H1 (cell line): ENCODE data around the gene CYLD. TPM values are rescaled to one million over a fixed set of nuclear protein-coding genes. Genes with fewer than 3 reads are reported as not detected.

Experiments
- CEBPB ChIP-seq: IDR thresholded peaks from 2 replicates; pipeline ENCODE4 v1.6.1; 2012; ENCODE audit warnings: low read depth, low read length
- CTCF ChIP-seq, 3 experiments: IDR thresholded peaks; 1 replicate in 2 of 3; 2 replicates in 1 of 3; pipeline versions ENCODE4 v1.5.1 to v1.6.1; 2011; ENCODE audit warnings: low read length in 3 of 3, mild to moderate bottlenecking in 3 of 3, inconsistent platforms in 2 of 3, low read depth in 1 of 3, moderate library complexity in 1 of 3; ENCODE audit not compliant: insufficient read depth in 1 of 3; ENCODE audit errors: control extremely low read depth in 1 of 3
- GABPA ChIP-seq: IDR thresholded peaks from 2 replicates; pipeline ENCODE4 v1.6.1; 2011; ENCODE audit warnings: mild to moderate bottlenecking, low read length, moderate library complexity, borderline replicate concordance; ENCODE audit not compliant: insufficient read depth
- POLR2AphosphoS5 ChIP-seq: IDR thresholded peaks from 2 replicates; pipeline ENCODE4 v1.6.1; 2011; ENCODE audit warnings: low read depth, low read length
- SIX5 ChIP-seq: IDR thresholded peaks from 2 replicates; pipeline ENCODE4 v1.6.1; 2011; ENCODE audit warnings: mild to moderate bottlenecking, low read depth, low read length
- TEAD4 ChIP-seq: IDR thresholded peaks from 2 replicates; pipeline ENCODE4 v1.6.1; 2012; ENCODE audit warnings: low read depth, low read length, inconsistent platforms, mixed read lengths
- YY1 ChIP-seq: IDR thresholded peaks from 2 replicates; pipeline ENCODE4 v1.6.1; 2011; ENCODE audit warnings: low read depth, mild to moderate bottlenecking, low read length
- polyA plus RNA-seq, 7 experiments: library from polyadenylated mRNA; depleted of rRNA in 3 of 7; stranded (reverse) in 5 of 7; unstranded in 2 of 7; fragments of >200 nt in 5 of 7; fragments of 200-250 nt in 2 of 7; gene quantifications; 1 replicate in 5 of 7; 2 replicates in 1 of 7; 4 replicates in 1 of 7; pipeline versions ENCODE4 v1.2.1 to v1.2.3, GENCODE V29; 2011 to 2013; ENCODE audit warnings: missing spikeins in 2 of 7, mixed read lengths in 2 of 7
- total RNA-seq: library from RNA; stranded (reverse); fragmentation: NEBNext Ultra II Directional; extraction: Animal tissue kit (Norgen Biotek cat#: 25700); gene quantifications from 2 replicates; pipeline ENCODE4 v1.2.1, GENCODE V29; 2021

CYLD gene
- total and polyA plus RNA-seq, 2 of the 8 experiments (the other 6 are each of a cell fraction or from before 2014, with no cell fraction given), result 3.7 to 18.8 TPM

- TF ChIP-seq CEBPB (no peak), CTCF (IDR thresholded peaks at IDR 0.05; ENCODE audit: control extremely low read depth in 1 of 3, insufficient read depth in 1 of 3, low read depth in 1 of 3, low read length in 3 of 3) (no peak), TEAD4 (no peak), GABPA (no peak), POLR2AphosphoS5 (no peak), YY1 (no peak), SIX5 (no peak)
- TF ChIP-seq, all 59 proteins: peak for 0
These were observed 5.4 kb upstream of the CYLD start (continued) for GRCh38 chr16:50736448-50736847.
